ENCODE results near the gene SREBF2. TPM values are rescaled to one million over a fixed set of nuclear protein-coding genes. Genes with fewer than 3 reads are reported as not detected.
"Not testable (repeated sequence)": the region's sequence is repeated elsewhere in the genome, so short reads cannot be mapped to it uniquely, and the experiment has no call there.

SREBF2 gene
- total and polyA plus RNA-seq, 2 donors (not counting 3 experiments of a cell fraction or from before 2014, with no cell fraction given), result 101 to 136 TPM

DNA sequence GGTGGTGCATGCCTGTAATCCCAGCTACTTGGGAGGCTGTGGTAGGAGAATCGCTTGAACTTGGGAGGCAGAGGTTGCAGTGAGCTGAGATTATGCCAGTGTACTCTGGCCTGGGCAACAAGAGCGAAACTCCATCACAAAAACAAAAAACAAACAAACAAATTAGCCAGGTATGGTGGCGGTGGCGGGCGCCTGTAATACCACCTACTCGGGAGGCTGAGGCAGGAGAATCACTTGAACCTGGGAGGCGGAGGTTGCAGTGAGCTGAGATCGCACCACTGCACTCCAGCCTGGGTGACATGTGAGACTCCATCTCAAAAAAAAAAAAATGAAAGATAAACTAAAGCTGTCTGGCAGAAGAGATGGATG is 116.0 kb downstream of the SREBF2 start:
- H3K4me1 ChIP-seq (ENCODE audit: control insufficient read depth, extremely low read depth, insufficient read depth, low read length), result peaks cover 24% of the 10 kb centered on the region
- H3K27ac ChIP-seq (ENCODE audit: insufficient read depth, low read depth, low read length); dilution Hi-C loops (cut with MboI; ENCODE audit: extremely low pct_ligation_motif_present, low sequenced_read_pairs); POLR2A ChIA-PET; H3K4me3 ChIP-seq (replicated peaks in 1 of 3; ENCODE audit: insufficient read depth in 1 of 3, low read depth in 1 of 3, low read length in 3 of 3); intact Hi-C loops (cut with micrococcal nuclease); FAIRE-seq; H2AFZ ChIP-seq (ENCODE audit: low read depth, low read length); H3K27me3 ChIP-seq (ENCODE audit: control insufficient read depth in 2 of 2, insufficient read depth in 2 of 2, low read length in 2 of 2); H3K36me3 ChIP-seq (ENCODE audit: control insufficient read depth in 2 of 2, extremely low read depth in 1 of 2, insufficient read depth in 2 of 2, low read length in 2 of 2); H3K9ac ChIP-seq (replicated peaks; ENCODE audit: extremely low read depth, insufficient read depth, low read length); H3K9me3 ChIP-seq (replicated peaks; ENCODE audit: control insufficient read depth, insufficient read depth, low read length); BruUV-seq (replicated peaks); H3K4me2 ChIP-seq (ENCODE audit: insufficient read depth, low read length); H3K9me1 ChIP-seq (replicated peaks; ENCODE audit: control insufficient read depth, extremely low read depth, insufficient read depth, low read length); H3K79me2 ChIP-seq (ENCODE audit: control insufficient read depth, insufficient read depth, low read length); DNase-seq (ENCODE audit: low read depth, low spot score); H4K20me1 ChIP-seq (replicated peaks; ENCODE audit: control insufficient read depth, extremely low read depth, insufficient read depth, low read length): not testable (repeated sequence)
- CTCF ChIA-PET, result interaction anchor here (0.9 to 2.0 kb wide), 2 partner anchors 8 to 13 kb away, joined by 3 to 7 read pairs; no protein-coding TSS in a partner anchor

- no peak overlapping the region for H2AFZ ChIP-seq (ENCODE audit: low read depth, low read length)
- no peaks in the 10 kb centered on the region for H3K9me1 ChIP-seq (replicated peaks; ENCODE audit: control insufficient read depth, extremely low read depth, insufficient read depth, low read length)
- no peak overlapping the region for H3K9ac ChIP-seq (replicated peaks; ENCODE audit: extremely low read depth, insufficient read depth, low read length)
- dilution Hi-C loops (cut with MboI; ENCODE audit: extremely low pct_ligation_motif_present, low sequenced_read_pairs), result no loop called here
- no peak overlapping the region for H3K27ac ChIP-seq (ENCODE audit: insufficient read depth, low read depth, low read length)
- no peak overlapping the region for H3K4me2 ChIP-seq (ENCODE audit: insufficient read depth, low read length)
- H3K36me3 ChIP-seq (ENCODE audit: control insufficient read depth in 2 of 2, extremely low read depth in 1 of 2, insufficient read depth in 2 of 2, low read length in 2 of 2), result no peaks in the 10 kb centered on the region
- H3K27me3 ChIP-seq (ENCODE audit: control insufficient read depth in 2 of 2, insufficient read depth in 2 of 2, low read length in 2 of 2), result no peaks in the 10 kb centered on the region
- H3K4me3 ChIP-seq (replicated peaks in 1 of 3; ENCODE audit: insufficient read depth in 1 of 3, low read depth in 1 of 3, low read length in 3 of 3), result no peak overlapping the region
- ChIA-PET POLR2A (no interaction called here), CTCF (interaction anchor here (0.9 to 2.0 kb wide), 2 partner anchors 9 to 13 kb away, joined by 3 to 7 read pairs; no protein-coding TSS in a partner anchor)
- no peak for TF ChIP-seq FOS (IDR thresholded peaks at IDR 0.05; ENCODE audit: borderline replicate concordance, insufficient read depth, low read length)
- no peak for TF ChIP-seq POLR2A (IDR thresholded peaks at IDR 0.05; ENCODE audit: low read depth, low read length)
- TF ChIP-seq MYC (IDR thresholded peaks at IDR 0.05; ENCODE audit: low read depth, low read length), result no peak
- TF ChIP-seq, protein P1, sequence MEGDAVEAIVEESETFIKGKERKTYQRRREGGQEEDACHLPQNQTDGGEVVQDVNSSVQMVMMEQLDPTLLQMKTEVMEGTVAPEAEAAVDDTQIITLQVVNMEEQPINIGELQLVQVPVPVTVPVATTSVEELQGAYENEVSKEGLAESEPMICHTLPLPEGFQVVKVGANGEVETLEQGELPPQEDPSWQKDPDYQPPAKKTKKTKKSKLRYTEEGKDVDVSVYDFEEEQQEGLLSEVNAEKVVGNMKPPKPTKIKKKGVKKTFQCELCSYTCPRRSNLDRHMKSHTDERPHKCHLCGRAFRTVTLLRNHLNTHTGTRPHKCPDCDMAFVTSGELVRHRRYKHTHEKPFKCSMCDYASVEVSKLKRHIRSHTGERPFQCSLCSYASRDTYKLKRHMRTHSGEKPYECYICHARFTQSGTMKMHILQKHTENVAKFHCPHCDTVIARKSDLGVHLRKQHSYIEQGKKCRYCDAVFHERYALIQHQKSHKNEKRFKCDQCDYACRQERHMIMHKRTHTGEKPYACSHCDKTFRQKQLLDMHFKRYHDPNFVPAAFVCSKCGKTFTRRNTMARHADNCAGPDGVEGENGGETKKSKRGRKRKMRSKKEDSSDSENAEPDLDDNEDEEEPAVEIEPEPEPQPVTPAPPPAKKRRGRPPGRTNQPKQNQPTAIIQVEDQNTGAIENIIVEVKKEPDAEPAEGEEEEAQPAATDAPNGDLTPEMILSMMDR (IDR thresholded peaks at IDR 0.05; ENCODE audit: extremely low read depth in 1 of 2, insufficient read depth in 1 of 2, low read depth in 1 of 2, low read length in 2 of 2), result no peak
- BruUV-seq (replicated peaks), result no TSS peak
- H3K4me1 ChIP-seq (ENCODE audit: control insufficient read depth, extremely low read depth, insufficient read depth, low read length), result peaks cover 19% of the 10 kb centered on the region
- intact Hi-C loops (cut with micrococcal nuclease), result no loop called here
- no peaks in the 10 kb centered on the region for H3K9me3 ChIP-seq (replicated peaks; ENCODE audit: control insufficient read depth, insufficient read depth, low read length)
- no peaks in the 10 kb centered on the region for H4K20me1 ChIP-seq (replicated peaks; ENCODE audit: control insufficient read depth, extremely low read depth, insufficient read depth, low read length)
- no peak for FAIRE-seq
- H3K79me2 ChIP-seq (ENCODE audit: control insufficient read depth, insufficient read depth, low read length), result peaks cover 5% of the 10 kb centered on the region
- no peak for DNase-seq (ENCODE audit: low read depth, low spot score)
Measured at GRCh38 chr22:41949297-41949965, 116.5 kb downstream of the SREBF2 start.

Measured in endothelial cell of umbilical vein (primary cell).